Neural progenitor cell (in vitro differentiated cells): ENCODE results near the gene MICA.

Source experiments
- CTCF ChIP-seq: fragments of 200-600 bp; sonication (generic); IDR thresholded peaks from 2 replicates; pipeline ENCODE4 v1.5.1; 2017; ENCODE audit warnings: antibody characterized with exemption, mild to moderate bottlenecking
- EZH2 ChIP-seq: fragments of 200-600 bp; sonication (generic); IDR thresholded peaks from 2 replicates; pipeline ENCODE4 v1.6.1; 2017; ENCODE audit warnings: antibody characterized with exemption, mild to moderate bottlenecking, moderate library complexity
- EZH2phosphoT487 ChIP-seq: fragments of 200-600 bp; sonication (generic); IDR thresholded peaks from 2 replicates; pipeline ENCODE4 v1.6.1; 2017; ENCODE audit warnings: antibody characterized with exemption

GRCh38 chr6:31356216-31356945 is 47.0 kb upstream of the MICA start:
- peak; percentile 40 for TF ChIP-seq EZH2
- no peak for TF ChIP-seq CTCF
- no peak for TF ChIP-seq EZH2phosphoT487
